ES-I3 (cell line): ENCODE data around the gene FBXO22.
"Not testable (repeated sequence)": the region's sequence is repeated elsewhere in the genome, so short reads cannot be mapped to it uniquely, and the experiment has no call there.

ENCODE experiments used
- H3K36me3 ChIP-seq: 2 replicates; pipeline ENCODE4 v1.6.1; 2013; ENCODE audit warnings: mild to moderate bottlenecking, low read length, control low read depth, moderate library complexity; ENCODE audit not compliant: insufficient read depth
- H3K4me1 ChIP-seq: 2 replicates; pipeline ENCODE4 v1.6.1; 2013; ENCODE audit warnings: mild to moderate bottlenecking, control low read depth, low read length; ENCODE audit not compliant: insufficient read depth
- H3K9ac ChIP-seq: 2 replicates; pipeline ENCODE4 v1.6.1; 2013; ENCODE audit warnings: low read depth, mild to moderate bottlenecking, low read length, moderate library complexity
- H3K9me3 ChIP-seq: 2 replicates; pipeline ENCODE4 v1.6.1; 2013; ENCODE audit warnings: mild to moderate bottlenecking, low read length, moderate library complexity; ENCODE audit not compliant: control insufficient read depth, insufficient read depth

Gene FBXO22

GRCh38 chr15:75928680-75929608, 25.3 kb downstream of the FBXO22 start:
- Histone ChIP-seq H3K4me1 (peaks cover 24% of the 10 kb centered on the region), H3K9ac (no peak overlapping the region), H3K36me3 (peaks cover 20% of the 10 kb centered on the region), H3K9me3 (no peaks in the 10 kb centered on the region)

GRCh38 chr15:75929799-75930565, 26.3 kb downstream of the FBXO22 start:
- peaks cover 19% of the 10 kb centered on the region for H3K4me1 ChIP-seq
- H3K9ac ChIP-seq: no peak overlapping the region
- H3K36me3 ChIP-seq: peaks cover 20% of the 10 kb centered on the region
- no peaks in the 10 kb centered on the region for H3K9me3 ChIP-seq

DNA sequence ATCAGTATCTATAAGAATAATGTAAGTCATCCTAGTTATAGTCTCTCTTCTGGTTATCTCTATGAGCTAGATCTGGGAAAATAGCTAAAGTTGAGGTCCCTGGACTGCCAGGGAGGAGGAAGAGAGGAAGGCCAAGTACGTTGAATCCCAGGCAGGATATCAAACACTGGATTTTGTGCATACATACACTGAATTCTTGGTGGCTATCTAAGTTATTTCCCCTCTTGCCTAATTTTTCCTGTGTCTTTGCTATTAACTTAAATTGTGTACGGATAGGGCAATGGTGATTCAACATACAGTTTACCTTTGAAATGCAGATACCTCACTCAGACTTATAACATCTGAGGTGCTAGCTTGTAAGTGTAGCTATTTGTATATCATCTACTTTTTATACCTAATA, 27.2 kb downstream of the FBXO22 start:
- H3K36me3 ChIP-seq: peaks cover 20% of the 10 kb centered on the region
- no peak overlapping the region for H3K9ac ChIP-seq
- H3K4me1 ChIP-seq: peaks cover 16% of the 10 kb centered on the region
- H3K9me3 ChIP-seq: no peaks in the 10 kb centered on the region

- no peaks in the 10 kb centered on the region; the same call in 1 of the 2 replicates for H3K4me1 ChIP-seq
- peaks cover 11% of the 10 kb centered on the region for H3K9me3 ChIP-seq
- peaks cover 5% of the 10 kb centered on the region; the same call in 1 of the 2 replicates for H3K36me3 ChIP-seq
- no peak overlapping the region for H3K9ac ChIP-seq
Observed at GRCh38 chr15:75942464-75942863, 38.8 kb downstream of the FBXO22 start.

GRCh38 chr15:75943246-75943645, 39.6 kb downstream of the FBXO22 start:
- Histone ChIP-seq H3K4me1 (no peaks in the 10 kb centered on the region; the same call in 1 of the 2 replicates), H3K9me3 (peaks cover 11% of the 10 kb centered on the region), H3K9ac (no peak overlapping the region), H3K36me3 (no peaks in the 10 kb centered on the region)

DNA sequence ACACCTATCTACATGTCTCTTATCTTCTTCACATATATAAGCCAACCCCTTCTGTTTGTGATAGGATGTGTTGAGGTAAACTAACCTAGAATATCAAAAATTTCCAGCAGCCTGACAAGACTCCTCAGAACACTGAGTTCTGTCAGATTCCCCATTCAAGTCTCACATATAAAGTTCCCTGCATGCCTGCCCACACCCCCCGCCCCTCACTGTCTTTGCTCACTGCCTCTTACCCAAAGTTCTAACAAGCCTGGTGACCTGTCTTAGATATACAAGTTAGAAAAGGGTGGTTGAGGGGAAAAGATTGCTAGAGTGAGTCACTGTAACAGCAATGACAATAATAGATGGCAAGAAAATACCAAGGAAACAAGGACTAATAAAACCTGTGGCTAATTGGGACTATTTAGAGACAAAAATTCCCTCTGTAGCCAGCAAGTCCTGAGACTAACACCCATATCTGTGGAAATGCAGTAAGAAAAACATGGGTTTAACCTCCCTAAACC, 40.1 kb downstream of the FBXO22 start:
- Histone ChIP-seq H3K9ac (no peak overlapping the region), H3K9me3 (peaks cover 11% of the 10 kb centered on the region), H3K36me3 (no peaks in the 10 kb centered on the region), H3K4me1 (no peaks in the 10 kb centered on the region; the same call in 1 of the 2 replicates)

- Histone ChIP-seq H3K9ac (no peak overlapping the region), H3K4me1 (no peaks in the 10 kb centered on the region; the same call in 1 of the 2 replicates), H3K36me3 (no peaks in the 10 kb centered on the region), H3K9me3 (peaks cover 2% of the 10 kb centered on the region; the same call in 1 of the 2 replicates)
Observed at GRCh38 chr15:75945953-75946352, 42.3 kb downstream of the FBXO22 start.

- Histone ChIP-seq H3K9ac (no peak overlapping the region), H3K4me1 (no peaks in the 10 kb centered on the region; the same call in 1 of the 2 replicates), H3K36me3 (no peaks in the 10 kb centered on the region), H3K9me3 (no peaks in the 10 kb centered on the region)
Observed at GRCh38 chr15:75947092-75947491, 43.4 kb downstream of the FBXO22 start.

DNA sequence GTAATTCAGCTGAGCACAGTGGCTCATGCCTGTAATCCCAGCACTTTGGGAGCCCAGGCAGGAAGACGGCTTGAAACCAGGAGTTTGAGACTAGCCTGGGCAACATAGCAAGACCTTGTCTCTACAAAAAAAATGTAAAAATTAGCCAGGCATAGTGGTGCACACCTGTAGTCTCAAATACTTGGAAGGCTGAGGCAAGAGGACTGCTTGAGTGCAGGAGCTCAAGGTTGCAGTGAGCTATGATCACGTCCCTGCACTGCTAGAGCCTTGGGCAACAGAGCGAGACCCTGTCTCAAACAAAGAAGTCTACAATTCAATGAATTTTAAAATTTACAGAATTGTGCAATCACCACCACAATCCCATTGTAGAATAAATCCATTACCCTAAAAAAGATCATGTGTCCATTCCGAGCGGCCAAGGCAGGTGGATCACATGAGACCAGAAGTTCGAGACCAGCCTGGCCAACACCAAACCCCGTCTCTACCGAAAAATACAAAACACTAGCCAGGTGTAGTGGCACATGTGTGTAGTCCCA, 45.2 kb downstream of the FBXO22 start:
- Histone ChIP-seq H3K9ac (no peak overlapping the region), H3K36me3 (no peaks in the 10 kb centered on the region), H3K9me3 (no peaks in the 10 kb centered on the region), H3K4me1 (no peaks in the 10 kb centered on the region; the same call in 1 of the 2 replicates)

- Histone ChIP-seq H3K4me1 (no peaks in the 10 kb centered on the region), H3K9ac (no peak overlapping the region), H3K9me3 (no peaks in the 10 kb centered on the region), H3K36me3 (no peaks in the 10 kb centered on the region)
Observed at GRCh38 chr15:75952525-75952924, 48.8 kb downstream of the FBXO22 start.

DNA sequence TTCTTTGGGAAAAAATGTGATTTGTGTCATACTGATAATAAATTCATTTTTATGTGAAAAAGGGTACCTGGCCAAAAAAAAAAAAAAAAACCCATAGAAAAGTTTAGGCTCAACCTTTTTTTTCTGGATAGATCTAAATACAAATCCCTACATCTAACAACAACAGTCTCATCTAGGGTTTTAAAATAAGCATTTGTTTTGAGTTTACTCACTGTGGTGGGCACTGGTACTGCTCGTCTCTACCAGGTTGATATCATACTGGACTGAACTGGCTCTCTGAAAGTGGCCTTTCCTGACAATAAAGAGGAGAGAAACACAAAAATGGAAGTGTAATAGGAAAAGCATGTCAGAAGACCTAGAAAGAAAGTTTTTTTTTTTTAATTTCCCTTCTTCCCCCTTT, 52.0 kb downstream of the FBXO22 start:
- Histone ChIP-seq H3K9ac (no peak overlapping the region), H3K36me3 (no peaks in the 10 kb centered on the region), H3K4me1 (no peaks in the 10 kb centered on the region), H3K9me3 (no peaks in the 10 kb centered on the region)

- peaks cover 9% of the 10 kb centered on the region for H3K4me1 ChIP-seq
- H3K36me3 ChIP-seq: no peaks in the 10 kb centered on the region
- H3K9ac ChIP-seq: no peak overlapping the region
- H3K9me3 ChIP-seq: no peaks in the 10 kb centered on the region
Observed at GRCh38 chr15:75961331-75961730, 57.7 kb downstream of the FBXO22 start.

DNA sequence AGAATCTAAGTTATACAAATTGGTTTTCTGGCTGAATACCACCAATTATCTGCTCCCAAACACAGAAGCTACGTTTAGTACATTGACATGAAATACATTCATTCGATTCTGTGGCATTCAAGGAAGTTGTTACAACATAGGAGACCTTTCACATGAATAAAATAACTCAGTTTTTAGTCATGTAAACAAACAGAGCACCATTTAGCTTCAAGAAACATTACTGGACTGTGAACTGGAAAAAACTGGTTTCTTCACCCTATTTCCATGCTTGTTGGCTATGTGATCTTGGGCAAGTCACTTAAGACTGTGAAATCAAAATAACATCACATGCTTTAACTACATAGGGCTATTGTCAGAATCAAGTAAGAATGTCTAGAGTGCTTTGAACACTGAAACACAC, 62.4 kb downstream of the FBXO22 start:
- no peak overlapping the region for H3K9ac ChIP-seq
- no peaks in the 10 kb centered on the region for H3K36me3 ChIP-seq
- peaks cover 9% of the 10 kb centered on the region for H3K4me1 ChIP-seq
- H3K9me3 ChIP-seq: no peaks in the 10 kb centered on the region

- not testable (repeated sequence) for H3K9me3 ChIP-seq, H3K36me3 ChIP-seq, H3K9ac ChIP-seq, H3K4me1 ChIP-seq
Observed at GRCh38 chr15:75976766-75977165, 73.1 kb downstream of the FBXO22 start.
